Measurements from ENCODE around the gene FCMR.

DNA sequence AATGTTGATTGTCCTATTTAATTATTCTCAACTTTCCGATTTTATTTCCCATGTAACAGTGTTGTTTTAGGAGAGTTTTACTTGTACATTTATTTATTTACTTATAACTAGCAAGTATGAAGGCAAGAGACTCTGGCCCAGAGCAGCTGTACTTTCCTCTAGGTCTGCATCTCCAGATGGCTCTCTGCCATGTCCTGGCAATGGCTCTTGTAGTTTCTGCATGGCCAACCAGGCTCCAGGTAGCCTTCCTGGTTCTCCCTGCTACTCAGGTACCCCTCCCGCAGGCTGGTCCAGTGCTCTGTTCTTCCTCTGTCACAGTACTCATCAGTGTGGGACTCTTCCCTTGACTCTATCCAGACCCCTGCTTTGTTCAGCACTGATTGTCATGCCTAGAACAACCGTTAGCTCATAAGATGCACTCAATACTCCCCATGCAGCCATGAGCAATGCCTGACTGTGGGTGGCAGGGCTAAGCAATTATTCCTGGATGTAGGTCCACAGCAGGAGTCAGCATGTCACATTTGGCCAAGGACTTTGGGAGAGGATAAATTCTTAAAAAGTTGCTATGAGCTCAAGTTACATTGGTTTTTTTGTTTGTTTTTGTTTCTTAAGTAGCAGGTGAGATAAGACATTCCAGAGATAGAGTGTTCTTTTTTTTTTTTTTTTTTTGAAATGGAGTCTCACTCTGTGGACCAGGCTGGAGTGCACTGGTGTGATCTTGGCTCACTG is 67.2 kb downstream of the FCMR start:
- TF ChIP-seq, protein P1, sequence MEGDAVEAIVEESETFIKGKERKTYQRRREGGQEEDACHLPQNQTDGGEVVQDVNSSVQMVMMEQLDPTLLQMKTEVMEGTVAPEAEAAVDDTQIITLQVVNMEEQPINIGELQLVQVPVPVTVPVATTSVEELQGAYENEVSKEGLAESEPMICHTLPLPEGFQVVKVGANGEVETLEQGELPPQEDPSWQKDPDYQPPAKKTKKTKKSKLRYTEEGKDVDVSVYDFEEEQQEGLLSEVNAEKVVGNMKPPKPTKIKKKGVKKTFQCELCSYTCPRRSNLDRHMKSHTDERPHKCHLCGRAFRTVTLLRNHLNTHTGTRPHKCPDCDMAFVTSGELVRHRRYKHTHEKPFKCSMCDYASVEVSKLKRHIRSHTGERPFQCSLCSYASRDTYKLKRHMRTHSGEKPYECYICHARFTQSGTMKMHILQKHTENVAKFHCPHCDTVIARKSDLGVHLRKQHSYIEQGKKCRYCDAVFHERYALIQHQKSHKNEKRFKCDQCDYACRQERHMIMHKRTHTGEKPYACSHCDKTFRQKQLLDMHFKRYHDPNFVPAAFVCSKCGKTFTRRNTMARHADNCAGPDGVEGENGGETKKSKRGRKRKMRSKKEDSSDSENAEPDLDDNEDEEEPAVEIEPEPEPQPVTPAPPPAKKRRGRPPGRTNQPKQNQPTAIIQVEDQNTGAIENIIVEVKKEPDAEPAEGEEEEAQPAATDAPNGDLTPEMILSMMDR (IDR thresholded peaks at IDR 0.05; ENCODE audit: low read length), result no peak
- TF ChIP-seq EZH2 (IDR thresholded peaks at IDR 0.05; ENCODE audit: borderline replicate concordance, low read length), result no peak

All from OCI-LY1 (cell line).